Liver (tissue), 9 donors: ENCODE measurements around the gene FBLN1. TPM values are rescaled to one million over a fixed set of nuclear protein-coding genes. Genes with fewer than 3 reads are reported as not detected.
A peak's percentile ranks its signal among the peaks of the same experiment; 100 is the strongest.

Experiments used
- DNase-seq: peaks from one replicate; pipeline ENCODE4 v3.0.0-alpha.2; 2017; ENCODE audit warnings: low spot score
- H3K27ac ChIP-seq, 2 donors: one replicate each; pipeline ENCODE4 v1.7.0; 2013; ENCODE audit warnings: inconsistent platforms in 2 of 2, low read length in 2 of 2, control low read depth in 1 of 2, low read depth in 1 of 2, mild to moderate bottlenecking in 1 of 2
- H3K27me3 ChIP-seq, 4 donors: one replicate each; pipeline versions ENCODE4 v1.6.1 to v1.7.0; 2013; ENCODE audit warnings: low read length in 3 of 4, inconsistent platforms in 1 of 4, mild to moderate bottlenecking in 1 of 4, moderate library complexity in 1 of 4; ENCODE audit not compliant: control insufficient read depth in 4 of 4, insufficient read depth in 4 of 4
- H3K36me3 ChIP-seq, 4 donors: one replicate each; pipeline versions ENCODE4 v1.6.1 to v1.7.0; 2013; ENCODE audit warnings: low read length in 3 of 4, mild to moderate bottlenecking in 3 of 4, low read depth in 1 of 4, moderate library complexity in 1 of 4; ENCODE audit not compliant: control insufficient read depth in 4 of 4, insufficient read depth in 3 of 4
- H3K4me1 ChIP-seq, 4 donors: one replicate each; pipeline versions ENCODE4 v1.6.1 to v1.7.0; 2013; ENCODE audit warnings: low read length in 3 of 4, mild to moderate bottlenecking in 3 of 4, moderate library complexity in 1 of 4; ENCODE audit not compliant: control insufficient read depth in 4 of 4, insufficient read depth in 4 of 4
- H3K4me3 ChIP-seq, 3 donors: one replicate each; pipeline versions ENCODE4 v1.6.1 to v1.7.0; 2013; ENCODE audit warnings: low read length in 3 of 3, control low read depth in 1 of 3, low read depth in 1 of 3, mild to moderate bottlenecking in 1 of 3
- H3K9ac ChIP-seq, 2 donors: one replicate each; pipeline ENCODE4 v1.7.0; 2013; ENCODE audit warnings: low read length in 2 of 2, mild to moderate bottlenecking in 2 of 2, moderate library complexity in 2 of 2, control low read depth in 1 of 2, low read depth in 1 of 2
- H3K9me3 ChIP-seq, 4 donors: one replicate each; pipeline versions ENCODE4 v1.6.1 to v1.7.0; 2013; ENCODE audit warnings: low read length in 3 of 4; ENCODE audit not compliant: control insufficient read depth in 4 of 4
- ATF3 ChIP-seq: IDR thresholded peaks from 2 replicates; pipeline ENCODE4 v1.6.1; 2016; ENCODE audit warnings: antibody characterized with exemption
- CTCF ChIP-seq: fragments of 150-350 bp; IDR thresholded peaks from 2 replicates; pipeline ENCODE4 v1.5.1; 2017; ENCODE audit warnings: improper control_type of control experiment, low read depth, low read length; ENCODE audit not compliant: missing input control
- HNF4A ChIP-seq, 2 donors: conservative IDR thresholded peaks; 2 replicates each; pipeline ENCODE4 v1.6.1; 2016; ENCODE audit warnings: antibody characterized with exemption in 2 of 2, mild to moderate bottlenecking in 2 of 2
- JUND ChIP-seq, 2 donors: IDR thresholded peaks; 2 replicates each; pipeline ENCODE4 v1.6.1; 2016; ENCODE audit warnings: antibody characterized with exemption in 2 of 2
- MAX ChIP-seq: IDR thresholded peaks from 2 replicates; pipeline ENCODE4 v1.6.1; 2016; ENCODE audit warnings: antibody characterized with exemption
- NR2F2 ChIP-seq: IDR thresholded peaks from 2 replicates; pipeline ENCODE4 v1.6.1; 2016; ENCODE audit warnings: antibody characterized with exemption
- RAD21 ChIP-seq, 2 donors: IDR thresholded peaks; 2 replicates each; pipeline ENCODE4 v1.6.1; 2016; ENCODE audit warnings: antibody characterized with exemption in 2 of 2, mild to moderate bottlenecking in 2 of 2
- REST ChIP-seq: IDR thresholded peaks from 2 replicates; pipeline ENCODE4 v1.6.1; 2016; ENCODE audit warnings: antibody characterized with exemption, mild to moderate bottlenecking
- RXRA ChIP-seq, 2 donors: IDR thresholded peaks; 2 replicates each; pipeline ENCODE4 v1.6.1; 2017 to 2018; ENCODE audit warnings: antibody characterized with exemption in 2 of 2, mild to moderate bottlenecking in 1 of 2
- SP1 ChIP-seq: IDR thresholded peaks from 2 replicates; pipeline ENCODE4 v1.6.1; 2018; ENCODE audit warnings: antibody characterized with exemption, mild to moderate bottlenecking
- TAF1 ChIP-seq: conservative IDR thresholded peaks from 2 replicates; pipeline ENCODE4 v1.6.1; 2016; ENCODE audit warnings: antibody characterized with exemption, mild to moderate bottlenecking
- YY1 ChIP-seq: IDR thresholded peaks from 2 replicates; pipeline ENCODE4 v1.6.1; 2016; ENCODE audit warnings: antibody characterized with exemption, mild to moderate bottlenecking
- WGBS: extraction: QIAGEN DNeasy Blood & Tissue Kit; methylation state at CpG from one replicate; pipeline ENCODE4 v1.1.7; 2013; 5-methylcytosine and 5-hydroxymethylcytosine counted together
- polyA plus RNA-seq, 2 donors: library from polyadenylated mRNA; stranded (reverse) in 1 of 2; unstranded in 1 of 2; fragments of 200-250 nt in 1 of 2; fragments of >200 nt in 1 of 2; fragmentation: Nextera tagmentation in 1 of 2; extraction: Ambion mirVana in 1 of 2; gene quantifications; one replicate each; pipeline versions ENCODE4 v1.2.1 to v1.2.3, GENCODE V29; 2013 to 2015
- total RNA-seq, 2 donors: library from RNA; depleted of rRNA; stranded (reverse); fragments of >200 nt; gene quantifications; one replicate each; pipeline ENCODE4 v1.2.3, GENCODE V29; 2014
- donor health status: healthy.
- donor health status: healthy.
- donor health status: healthy.
- donor health status: healthy.
- donor health status: healthy.

The FBLN1 gene
- total and polyA plus RNA-seq, 4 donors: 2.2 to 9.3 (median 6.3) TPM

GRCh38 chr22:45496451-45496941 lies 6.2 kb upstream of the FBLN1 start:
- 64% methylated on average over 7 of the region's 7 CpGs for WGBS
- Histone ChIP-seq H3K27me3 (no peaks in the 10 kb centered on the region), H3K9me3 (no peaks in the 10 kb centered on the region), H3K4me3 (no peak overlapping the region), H3K9ac (no peak overlapping the region), H3K4me1 (no peaks in the 10 kb centered on the region), H3K36me3 (no peaks in the 10 kb centered on the region), H3K27ac (no peak overlapping the region)
- no peak for DNase-seq
- TF ChIP-seq MAX (no peak), RXRA (IDR thresholded peaks at IDR 0.05) (peak; percentile 19 to 44), CTCF (no peak), RAD21 (IDR thresholded peaks at IDR 0.05) (peak in 1 of 2 donors; percentile 15), NR2F2 (peak; percentile 99), JUND (IDR thresholded peaks at IDR 0.05) (peak; percentile 53 to 66), TAF1 (no peak), ATF3 (no peak), REST (no peak), HNF4A (conservative IDR thresholded peaks at IDR 0.05) (no peak), SP1 (peak; percentile 44)

GRCh38 chr22:45497351-45498145 lies 5.1 kb upstream of the FBLN1 start:
- Histone ChIP-seq H3K27me3 (peaks cover 0 to 2% (median 0%) of the 10 kb centered on the region in 4 donors), H3K27ac (no peak overlapping the region)
- DNase-seq: no peak

More at GRCh38 chr22:45497351-45498145, 5.1 kb upstream of the FBLN1 start:
- Histone ChIP-seq H3K4me3 (no peak overlapping the region), H3K4me1 (peaks cover 0 to 3% (median 0%) of the 10 kb centered on the region in 4 donors), H3K9me3 (no peaks in the 10 kb centered on the region), H3K9ac (no peak overlapping the region), H3K36me3 (no peaks in the 10 kb centered on the region)
- TF ChIP-seq YY1 (no peak), NR2F2 (peak; percentile 51)
- WGBS: 69% methylated on average over 10 of the region's 10 CpGs
